OCI-M2 (cell line): ENCODE measurements around the gene TP53BP1.
A peak's percentile ranks its signal among the peaks of the same experiment; 100 is the strongest.

ENCODE experiments used
- DNase-seq: peaks from one replicate; lab custom pipeline; 2025; ENCODE audit not compliant: unreplicated experiment; lab: John Stamatoyannopoulos, UW

TP53BP1 gene

GRCh38 chr15:43521419-43521818 lies 28.5 kb upstream of the TP53BP1 start:
- DNase-seq, result no peak

- no peak for DNase-seq
Observed at GRCh38 chr15:43520138-43520537, 27.2 kb upstream of the TP53BP1 start.

GRCh38 chr15:43519196-43519595 lies 26.2 kb upstream of the TP53BP1 start:
- DNase-seq, result no peak

- DNase-seq, result no peak
Observed at GRCh38 chr15:43518197-43518761, 25.3 kb upstream of the TP53BP1 start.

- DNase-seq, result no peak
Observed at GRCh38 chr15:43517354-43518196, 24.6 kb upstream of the TP53BP1 start, which contains the start of gene MAP1A. Gene MAP1A, plus strand, starts transcription at chr15:43517608. Its CDS starts 3,866 bp downstream, at chr15:43521474.

- no peak for DNase-seq
Observed at GRCh38 chr15:43516801-43517353, 23.9 kb upstream of the TP53BP1 start.

GRCh38 chr15:43516185-43516584 lies 23.2 kb upstream of the TP53BP1 start:
- DNase-seq, result no peak

GRCh38 chr15:43515741-43516140 lies 22.8 kb upstream of the TP53BP1 start:
- no peak for DNase-seq

- DNase-seq, result no peak
Observed at GRCh38 chr15:43514241-43515057, 21.5 kb upstream of the TP53BP1 start.

- no peak for DNase-seq
Observed at GRCh38 chr15:43513550-43513949, 20.6 kb upstream of the TP53BP1 start.

GRCh38 chr15:43511012-43511885 lies 18.3 kb upstream of the TP53BP1 start:
- no peak for DNase-seq

- peak; percentile 79 for DNase-seq
Observed at GRCh38 chr15:43510200-43511011, 17.4 kb upstream of the TP53BP1 start.

GRCh38 chr15:43509660-43510199 lies 16.8 kb upstream of the TP53BP1 start:
- DNase-seq, result no peak

GRCh38 chr15:43508991-43509659 lies 16.2 kb upstream of the TP53BP1 start:
- no peak for DNase-seq

GRCh38 chr15:43508421-43508820 lies 15.5 kb upstream of the TP53BP1 start:
- DNase-seq, result no peak

- no peak for DNase-seq
Observed at GRCh38 chr15:43505738-43506137, 12.8 kb upstream of the TP53BP1 start.

GRCh38 chr15:43499635-43500034 lies 6.7 kb upstream of the TP53BP1 start:
- no peak for DNase-seq

GRCh38 chr15:43498990-43499389 lies 6.0 kb upstream of the TP53BP1 start:
- no peak for DNase-seq
